Hippocampal formation (tissue), 2 donors: Measurements from ENCODE around the gene ROPN1.
"Not testable (repeated sequence)": the region's sequence is repeated elsewhere in the genome, so short reads cannot be mapped to it uniquely, and the experiment has no call there.

Experiments
- DNase-seq, 2 donors: peaks; one replicate each; lab custom pipeline; 2025; lab: John Stamatoyannopoulos, UW

The ROPN1 gene

GRCh38 chr3:123991730-123992588 lies at the start of gene ROPN1:
TSS of gene ROPN1 (minus strand) at chr3:123992124. CDS start at chr3:123980481, 11,643 bp downstream.
- DNase-seq = not testable (repeated sequence)

GRCh38 chr3:124041553-124041952 lies 49.6 kb upstream of the ROPN1 start:
- DNase-seq = no peak

- DNase-seq = no peak
Measured at GRCh38 chr3:124037326-124037725, 45.4 kb upstream of the ROPN1 start.

DNA sequence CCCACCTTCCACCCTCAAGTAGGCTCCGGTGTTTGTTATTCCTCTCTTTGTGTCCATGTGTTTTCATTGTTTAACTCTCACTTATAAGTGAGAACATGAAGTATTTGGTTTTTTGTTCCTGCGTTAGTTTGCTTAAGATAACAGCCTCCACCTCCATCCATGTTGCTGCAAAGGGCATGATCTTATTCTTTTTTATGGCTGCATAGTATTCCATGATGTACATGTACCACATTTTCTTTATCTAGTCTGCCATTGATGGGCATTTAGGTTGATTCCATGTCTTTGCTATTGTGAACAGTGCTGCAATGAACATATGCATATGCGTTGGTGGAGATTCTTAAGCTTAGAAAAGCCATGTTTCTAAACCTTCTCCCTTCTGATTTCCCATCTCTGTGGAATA lies 44.3 kb upstream of the ROPN1 start:
- DNase-seq = not testable (repeated sequence)

DNA sequence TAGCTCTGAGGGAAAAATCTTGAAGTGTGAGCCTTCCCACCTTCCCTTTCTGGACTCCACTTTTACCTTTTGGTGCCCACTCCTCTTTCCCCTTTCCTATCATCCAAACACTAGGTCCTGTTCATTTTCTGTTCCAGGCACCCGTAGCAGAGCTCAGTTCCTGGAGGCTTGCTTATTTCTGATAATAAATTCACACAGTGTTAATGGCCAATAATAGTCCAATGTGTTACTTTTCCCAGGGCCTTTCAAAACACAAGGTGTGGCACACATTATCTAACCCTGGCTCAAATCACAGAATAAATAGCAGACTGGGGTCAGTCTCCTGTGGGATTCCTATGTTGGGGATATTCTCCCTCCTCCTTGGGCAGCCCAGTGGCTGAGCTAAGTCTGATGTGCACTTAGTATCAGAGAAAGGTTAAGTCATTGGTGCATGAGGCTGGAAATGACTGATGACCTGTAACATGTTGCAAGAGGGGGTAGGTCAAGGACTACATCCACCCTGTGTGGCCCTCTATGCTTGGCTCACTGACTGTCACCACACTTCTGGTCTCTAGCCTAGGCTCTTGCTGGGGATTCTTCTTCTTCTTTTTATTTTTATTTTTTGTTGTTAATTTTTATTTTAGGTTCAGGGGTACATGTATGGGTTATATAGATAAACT lies 43.7 kb upstream of the ROPN1 start:
- no peak for DNase-seq

DNA sequence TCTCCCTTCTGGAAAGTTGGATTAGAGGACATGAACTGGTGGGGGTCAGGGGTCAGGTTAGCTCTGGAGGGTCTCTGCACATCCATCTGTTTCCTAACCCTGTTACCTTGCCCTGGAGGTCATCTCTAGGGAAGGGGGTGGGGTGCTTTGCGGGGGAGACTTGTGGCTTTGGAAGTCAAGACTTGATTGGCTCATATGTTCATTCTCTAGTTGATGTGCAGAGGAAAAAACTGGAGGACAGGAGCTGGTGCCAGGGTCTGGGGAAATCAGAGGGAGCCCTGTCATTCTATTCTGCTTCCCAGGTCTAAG lies 42.9 kb upstream of the ROPN1 start:
- no peak for DNase-seq

DNA sequence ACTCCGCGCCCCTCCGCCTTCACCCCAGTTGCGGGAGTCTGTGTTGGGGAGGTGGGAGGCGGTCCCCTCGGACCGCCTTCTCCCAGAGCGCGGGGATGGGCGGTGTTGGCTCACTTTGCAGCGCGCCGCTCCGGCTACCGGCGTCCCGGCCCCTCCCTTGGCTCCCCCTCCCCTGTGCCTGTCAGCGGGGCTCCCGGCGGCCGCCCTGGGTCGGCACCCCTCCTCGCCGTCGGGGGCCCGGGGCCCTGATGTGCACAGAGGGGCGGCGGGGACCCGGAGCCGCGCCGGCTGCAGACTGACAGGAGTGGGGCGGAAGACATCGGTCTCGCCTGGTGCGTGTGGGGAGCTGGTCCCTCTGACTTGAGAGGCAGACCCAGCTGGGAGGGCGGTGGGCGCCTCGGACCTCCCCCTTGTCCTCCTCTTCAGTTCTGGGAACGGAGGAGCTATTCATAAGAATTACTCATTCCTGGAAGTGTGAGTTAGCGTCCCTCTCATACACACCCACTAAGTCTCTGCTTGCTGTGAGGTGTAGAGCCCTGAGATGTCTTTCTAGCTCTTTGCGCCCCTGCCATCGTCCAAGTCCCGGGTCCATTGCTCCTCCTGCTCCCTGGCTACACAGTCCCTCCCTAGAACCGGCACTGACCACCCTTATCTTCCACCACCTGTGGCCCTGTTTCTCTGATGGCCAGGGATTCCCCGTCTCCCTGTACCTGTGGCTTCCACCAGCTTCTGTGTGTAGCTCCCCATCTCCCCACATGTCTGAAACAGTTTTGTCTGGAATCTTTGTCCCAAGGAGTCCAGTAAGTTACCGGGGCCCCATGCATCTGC lies 42.3 kb upstream of the ROPN1 start:
- no peak for DNase-seq

- no peak for DNase-seq
Measured at GRCh38 chr3:124033360-124034015, 41.6 kb upstream of the ROPN1 start, which contains the start of gene KALRN. TSS of gene KALRN (plus strand) at chr3:124033369.

DNA sequence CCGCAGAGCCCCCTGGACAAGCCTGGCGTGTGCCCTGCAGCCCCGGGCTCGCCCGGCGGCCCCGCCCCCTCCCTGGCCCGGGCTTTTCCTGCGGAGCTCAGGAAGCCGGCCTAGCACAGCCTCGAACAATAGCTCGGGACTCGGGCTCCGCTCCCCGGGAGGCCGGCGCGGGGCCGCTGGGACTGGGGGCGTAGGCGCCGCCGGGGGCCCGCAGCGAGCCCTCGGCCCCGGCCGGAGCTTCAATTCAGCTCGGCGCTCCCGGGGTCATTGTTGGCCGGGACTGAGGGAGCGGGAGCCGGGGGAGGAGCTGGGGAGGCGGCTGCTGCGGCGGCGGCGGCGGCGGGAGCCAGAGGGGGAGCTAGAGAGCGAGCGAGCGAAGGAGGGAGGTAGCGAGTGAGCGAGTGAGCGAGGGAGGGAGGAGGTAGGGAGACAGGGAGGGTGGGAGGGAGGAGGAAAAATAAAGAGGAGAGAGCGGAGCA lies 41.0 kb upstream of the ROPN1 start:
- DNase-seq = peak; percentile 80 to 82

DNA sequence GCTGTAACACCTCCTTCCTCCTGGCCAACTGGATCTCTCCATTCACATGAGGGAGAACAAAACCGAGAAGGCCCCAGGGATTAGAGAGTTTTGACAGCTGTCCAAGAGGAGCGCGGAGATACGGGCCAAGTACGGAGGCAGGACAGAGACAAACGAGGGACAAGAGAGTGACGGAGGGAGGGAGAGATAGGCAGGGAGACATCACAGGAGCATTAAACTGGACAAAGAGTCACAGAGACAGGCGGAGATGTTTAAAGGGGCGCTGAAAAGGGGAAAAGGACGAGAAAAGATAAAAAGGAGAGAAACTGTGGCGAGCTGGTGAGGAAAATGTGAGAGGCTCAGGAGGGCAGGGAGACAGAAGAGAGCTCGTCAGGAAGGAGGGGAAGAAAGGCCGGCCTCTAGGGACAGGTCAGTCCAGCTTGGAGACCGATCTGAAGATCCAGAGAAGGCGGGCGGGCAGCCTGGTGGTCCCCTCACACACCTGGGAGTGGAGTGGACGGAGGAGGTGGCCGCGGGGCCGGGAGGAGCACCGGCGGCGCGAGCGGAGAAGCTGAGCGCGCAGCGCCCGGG lies 40.5 kb upstream of the ROPN1 start:
- peak; percentile 33 to 49 for DNase-seq

DNA sequence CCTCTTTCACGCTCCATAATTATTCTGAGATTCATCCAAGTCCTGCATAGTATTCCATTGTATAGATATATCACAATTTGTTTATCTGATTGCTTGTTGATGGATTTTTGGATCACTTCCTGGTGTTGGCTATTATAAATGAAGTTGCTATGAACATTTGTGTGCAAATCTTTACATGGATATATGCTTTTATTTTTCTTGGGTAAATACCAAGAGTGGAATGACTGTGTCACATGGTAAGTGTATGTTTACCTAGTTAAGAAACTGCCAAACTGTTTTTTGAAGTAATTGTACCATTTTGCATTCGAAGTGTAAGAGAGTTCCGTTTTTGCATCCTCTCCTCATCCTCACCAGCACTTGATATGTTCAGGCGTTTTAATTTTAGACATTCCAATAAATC lies 34.6 kb upstream of the ROPN1 start:
- DNase-seq = no peak

- DNase-seq = not testable (repeated sequence)
Measured at GRCh38 chr3:124023531-124023930, 31.6 kb upstream of the ROPN1 start.

- DNase-seq = no peak
Measured at GRCh38 chr3:124019291-124019690, 27.4 kb upstream of the ROPN1 start.

DNA sequence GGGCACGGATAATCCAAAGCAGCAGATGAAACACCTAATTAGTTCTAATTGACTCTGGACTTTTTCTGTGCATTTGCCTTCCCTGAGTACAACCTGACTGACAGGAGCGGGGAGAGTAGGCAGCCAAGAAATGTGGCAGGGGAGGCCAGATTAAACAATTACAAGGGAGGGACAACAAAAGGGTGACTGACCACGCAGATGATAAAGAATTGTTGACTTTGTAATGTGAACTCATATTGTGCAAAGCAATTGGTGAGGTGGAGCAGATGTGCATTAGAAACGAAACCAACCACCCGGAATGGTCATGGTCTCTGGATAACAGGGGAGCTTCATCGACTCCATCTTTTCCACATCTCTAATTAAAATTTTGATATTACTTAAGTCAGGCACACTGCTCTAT lies 25.6 kb upstream of the ROPN1 start:
- DNase-seq = not testable (repeated sequence)

DNA sequence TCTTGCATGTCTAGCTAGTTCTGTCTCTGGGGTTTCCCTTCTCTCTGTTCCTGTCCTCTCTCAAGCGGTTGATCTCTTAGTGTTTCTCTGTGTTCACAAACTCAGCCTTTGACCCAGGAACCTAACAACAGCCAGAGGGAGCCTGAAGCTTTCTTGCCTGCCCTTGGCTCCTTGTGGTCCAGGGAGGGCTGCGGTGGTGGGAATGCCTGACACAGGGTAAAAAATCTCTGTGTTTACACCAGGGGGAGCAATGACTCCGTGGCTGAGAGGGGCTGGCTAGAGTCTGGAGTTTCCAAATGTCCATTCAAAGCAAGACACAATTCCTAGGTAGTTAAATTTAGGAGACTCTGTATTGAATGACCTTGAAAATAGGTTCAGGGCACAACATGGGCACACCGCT lies 24.6 kb upstream of the ROPN1 start:
- peak in 1 of 2 donors; percentile 44 for DNase-seq

DNA sequence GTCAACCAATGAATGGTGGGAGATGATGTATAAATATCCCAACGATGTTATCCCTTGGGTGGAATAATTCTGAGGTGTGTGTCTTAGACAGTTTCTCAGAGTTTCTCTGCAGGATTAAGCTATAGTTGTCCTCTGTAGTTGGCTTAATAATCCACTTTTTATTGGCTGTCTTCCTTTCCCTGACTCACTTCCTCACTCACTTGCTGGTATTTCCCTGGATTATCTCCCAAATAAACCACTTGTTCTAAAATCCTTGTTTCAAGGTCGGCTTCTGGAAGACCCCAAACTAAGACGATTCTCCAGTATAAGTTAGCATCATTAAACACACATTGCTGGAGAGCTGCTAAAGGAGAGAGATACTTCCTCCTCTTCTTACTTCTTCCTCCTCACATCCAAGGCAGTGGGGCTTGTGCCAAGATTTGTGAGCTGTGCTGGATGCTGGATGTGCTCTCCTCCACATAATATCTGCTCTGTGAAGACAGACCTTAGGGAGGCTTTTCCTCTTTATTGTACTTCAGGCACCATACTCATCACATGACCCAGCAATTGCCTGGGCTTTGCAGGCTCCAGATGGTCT lies 22.5 kb upstream of the ROPN1 start:
- peak in 1 of 2 donors; percentile 4 for DNase-seq

GRCh38 chr3:124008321-124008720 lies 16.4 kb upstream of the ROPN1 start:
- not testable (repeated sequence) for DNase-seq

DNA sequence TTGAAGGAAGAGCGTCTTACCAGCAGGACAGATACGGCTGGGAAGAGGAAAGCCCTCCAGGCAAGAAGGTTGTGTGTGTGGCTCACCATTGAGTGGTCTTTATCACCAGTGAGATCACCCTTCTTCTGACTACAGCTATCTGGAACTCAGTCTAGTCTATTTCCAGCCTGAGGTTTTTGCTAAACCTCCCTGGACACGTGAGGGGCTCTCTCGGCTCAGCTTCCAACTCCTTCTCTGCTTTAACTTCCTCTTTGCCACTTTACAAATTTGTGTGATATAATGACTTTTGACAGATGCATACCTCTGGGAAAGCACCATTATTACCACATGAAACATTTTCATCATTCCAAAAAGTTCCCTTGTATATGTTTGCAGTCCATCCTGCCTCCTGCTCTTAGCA lies 15.3 kb upstream of the ROPN1 start:
- DNase-seq = no peak

- DNase-seq = not testable (repeated sequence)
Measured at GRCh38 chr3:124002405-124003079, 10.6 kb upstream of the ROPN1 start.

- DNase-seq = not testable (repeated sequence)
Measured at GRCh38 chr3:124001366-124001765, 9.4 kb upstream of the ROPN1 start.
